ENCODE data around the gene USP54.

DNA sequence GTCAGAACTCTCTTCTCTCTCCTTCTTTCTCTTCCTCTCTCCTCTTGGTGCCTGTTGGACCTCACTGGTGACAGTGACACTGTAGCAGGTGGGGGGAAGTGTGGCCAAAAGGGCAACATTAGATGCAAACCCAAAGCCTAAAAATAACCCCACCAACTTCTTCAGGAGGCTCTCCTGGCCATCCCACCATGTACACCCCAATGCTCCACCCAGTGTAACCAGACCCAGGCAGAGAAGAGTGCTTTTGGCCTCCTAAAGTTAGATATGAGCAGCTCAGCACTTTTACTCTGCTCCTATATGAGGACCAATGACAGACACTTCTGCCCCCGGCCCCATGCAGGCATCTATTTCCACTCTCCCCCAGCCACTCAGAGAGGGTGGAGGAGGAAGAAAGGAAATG lies 44.6 kb upstream of the USP54 start:
- TF ChIP-seq, protein P1, sequence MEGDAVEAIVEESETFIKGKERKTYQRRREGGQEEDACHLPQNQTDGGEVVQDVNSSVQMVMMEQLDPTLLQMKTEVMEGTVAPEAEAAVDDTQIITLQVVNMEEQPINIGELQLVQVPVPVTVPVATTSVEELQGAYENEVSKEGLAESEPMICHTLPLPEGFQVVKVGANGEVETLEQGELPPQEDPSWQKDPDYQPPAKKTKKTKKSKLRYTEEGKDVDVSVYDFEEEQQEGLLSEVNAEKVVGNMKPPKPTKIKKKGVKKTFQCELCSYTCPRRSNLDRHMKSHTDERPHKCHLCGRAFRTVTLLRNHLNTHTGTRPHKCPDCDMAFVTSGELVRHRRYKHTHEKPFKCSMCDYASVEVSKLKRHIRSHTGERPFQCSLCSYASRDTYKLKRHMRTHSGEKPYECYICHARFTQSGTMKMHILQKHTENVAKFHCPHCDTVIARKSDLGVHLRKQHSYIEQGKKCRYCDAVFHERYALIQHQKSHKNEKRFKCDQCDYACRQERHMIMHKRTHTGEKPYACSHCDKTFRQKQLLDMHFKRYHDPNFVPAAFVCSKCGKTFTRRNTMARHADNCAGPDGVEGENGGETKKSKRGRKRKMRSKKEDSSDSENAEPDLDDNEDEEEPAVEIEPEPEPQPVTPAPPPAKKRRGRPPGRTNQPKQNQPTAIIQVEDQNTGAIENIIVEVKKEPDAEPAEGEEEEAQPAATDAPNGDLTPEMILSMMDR (conservative IDR thresholded peaks at IDR 0.05; ENCODE audit: low read length), result no peak
- no peak for TF ChIP-seq EZH2phosphoT487 (IDR thresholded peaks at IDR 0.05; ENCODE audit: borderline replicate concordance, low read depth, low read length)
